K562 (cell line): ENCODE results near the gene DLK1. TPM values are rescaled to one million over a fixed set of nuclear protein-coding genes. Genes with fewer than 3 reads are reported as not detected.

ENCODE experiments used
- ATAC-seq: fragments of 200-7000 bp; cut with Tn5 transposase; 3 replicates; pipeline ENCODE4 v1.9.1; 2020; ENCODE audit warnings: moderate library complexity
- BruUV-seq: library from RNA; stranded (reverse); fragments of 400-500 nt; replicated peaks from 2 replicates; lab custom pipeline; 2021; lab: Mats Ljungman, UMichigan
- CTCF ChIA-PET: fragments of 300-600 bp; formaldehyde crosslinking; extraction: SDS; loops from one replicate; lab custom pipeline; 2021; ENCODE audit warnings: low intra/inter-chr PET ratio; lab: Yijun Ruan, JAX
- POLR2A ChIA-PET: fragments of 300-600, 350-650 bp; sonication (Branson Sonifier 250); formaldehyde crosslinking; extraction: SDS; loops from one replicate; lab custom pipeline; 2021; ENCODE audit warnings: antibody characterized with exemption, inconsistent platforms; lab: Yijun Ruan, JAX
- DNase-seq, 4 experiments: peaks; one replicate each; pipeline versions ENCODE4 v3.0.0 to v3.0.0-alpha.2; 2011 to 2018; ENCODE audit warnings: low spot score in 3 of 4, mixed read lengths in 3 of 4; ENCODE audit errors: extremely low read depth in 1 of 4
- FAIRE-seq: peaks from 2 replicates; lab custom pipeline; 2011; peaks lifted over from hg19 to GRCh38; lab: Jason Lieb, UNC
- H2AFZ ChIP-seq: 2 replicates; pipeline ENCODE4 v1.6.0; 2011; ENCODE audit warnings: low read depth, low read length, control low read depth, inconsistent platforms
- H3K27ac ChIP-seq: fragments of 200-600 bp; 3 replicates; pipeline ENCODE4 v1.8.0; 2011; ENCODE audit warnings: low read depth, mild to moderate bottlenecking, control low read depth, inconsistent platforms, low read length, moderate library complexity, mixed read lengths; ENCODE audit errors: extremely low read depth
- H3K27me3 ChIP-seq, 2 experiments: fragments of 300-600 bp in 1 of 2; 2 replicates in 1 of 2; 3 replicates in 1 of 2; pipeline versions ENCODE4 v1.6.0 to v1.8.0; 2011; ENCODE audit warnings: inconsistent platforms in 2 of 2, low read length in 2 of 2, mild to moderate bottlenecking in 1 of 2, mixed read lengths in 1 of 2, moderate library complexity in 1 of 2; ENCODE audit not compliant: control insufficient read depth in 2 of 2, insufficient read depth in 2 of 2
- H3K36me3 ChIP-seq: fragments of 300-600 bp; 3 replicates; pipeline ENCODE4 v1.8.0; 2011; ENCODE audit warnings: mild to moderate bottlenecking, low read length, inconsistent platforms; ENCODE audit not compliant: control insufficient read depth, insufficient read depth
- H3K4me1 ChIP-seq, 2 experiments: fragments of 200-600 bp in 1 of 2; replicated peaks in 1 of 2; 2 replicates in 1 of 2; 3 replicates in 1 of 2; pipeline versions ENCODE4 v1.5.1 to v1.8.0; 2011; ENCODE audit warnings: inconsistent platforms in 2 of 2, low read length in 2 of 2, mild to moderate bottlenecking in 1 of 2, mixed read lengths in 1 of 2, moderate library complexity in 1 of 2; ENCODE audit not compliant: control insufficient read depth in 2 of 2, insufficient read depth in 2 of 2
- H3K4me2 ChIP-seq: 2 replicates; pipeline ENCODE4 v1.6.1; 2011; ENCODE audit warnings: low read length, control low read depth, inconsistent platforms, mixed read lengths; ENCODE audit not compliant: insufficient read depth
- H3K4me3 ChIP-seq: fragments of 200-600 bp; sonication (generic), shearing (Covaris generic); 2 replicates; pipeline ENCODE4 v1.5.1; 2016; ENCODE audit warnings: control low read depth, inconsistent platforms
- H3K79me2 ChIP-seq: fragments of 200-600 bp; 3 replicates; pipeline ENCODE4 v1.8.0; 2011; ENCODE audit warnings: low read length, inconsistent platforms; ENCODE audit not compliant: control insufficient read depth, insufficient read depth
- H3K9ac ChIP-seq, 2 experiments: 2 replicates each; pipeline versions ENCODE4 v1.6.0 to v1.6.1; 2011; ENCODE audit warnings: low read depth in 2 of 2, low read length in 2 of 2, control low read depth in 1 of 2, inconsistent platforms in 1 of 2, mild to moderate bottlenecking in 1 of 2, mixed read lengths in 1 of 2; ENCODE audit not compliant: insufficient read depth in 1 of 2
- H3K9me1 ChIP-seq: one replicate; pipeline ENCODE4 v1.6.0; 2011; ENCODE audit warnings: inconsistent platforms, mild to moderate bottlenecking, low read length, moderate library complexity; ENCODE audit not compliant: control insufficient read depth, insufficient read depth
- H3K9me3 ChIP-seq: replicated peaks from 2 replicates; pipeline ENCODE4 v1.5.1; 2011; ENCODE audit warnings: low read depth, low read length, inconsistent platforms; ENCODE audit not compliant: control insufficient read depth, insufficient read depth
- H4K20me1 ChIP-seq: replicated peaks from 2 replicates; pipeline ENCODE4 v1.6.1; 2011; ENCODE audit warnings: low read length, inconsistent platforms, mixed read lengths; ENCODE audit not compliant: control insufficient read depth, insufficient read depth
- CEBPB ChIP-seq: fragments of 450-650 bp; IDR thresholded peaks from 2 replicates; pipeline ENCODE4 v1.6.1; 2016; ENCODE audit warnings: missing genetic modification characterization, missing compliant biosample characterization
- FUS ChIP-seq: fragments of 200-400 bp; formaldehyde crosslinking; optimal IDR thresholded peaks from 2 replicates; pipeline ENCODE3; 2017; ENCODE audit warnings: low read depth, low read length
- MECOM ChIP-seq: fragments of 250-450 bp; sonication (Bioruptor Pico); IDR thresholded peaks from 2 replicates; pipeline ENCODE4 v1.8.0; 2022; ENCODE audit warnings: inconsistent platforms
- PPARD ChIP-seq: fragments of 250-450 bp; sonication (Bioruptor Pico); IDR thresholded peaks from 2 replicates; pipeline ENCODE4 v1.8.0; 2022; ENCODE audit warnings: inconsistent platforms, mild to moderate bottlenecking, moderate library complexity
- TCF7 ChIP-seq: sonication (generic); IDR thresholded peaks from 2 replicates; pipeline ENCODE4 v1.6.1; 2016; ENCODE audit warnings: antibody characterized with exemption, borderline replicate concordance
- TSC22D4 ChIP-seq: fragments of 450-650 bp; IDR thresholded peaks from 2 replicates; pipeline ENCODE4 v1.6.1; 2016; ENCODE audit warnings: missing genetic modification characterization, missing biosample characterization, control low read depth
- ZNF165 ChIP-seq: fragments of 250-450 bp; sonication (Bioruptor Pico); IDR thresholded peaks from 2 replicates; pipeline ENCODE4 v1.4.0; 2020; ENCODE audit warnings: borderline replicate concordance
- WGBS: fragments of 100-300 bp; shearing (Covaris generic); methylation state at CpG from one replicate; pipeline ENCODE4 v1.1.6; 2016; ENCODE audit warnings: low coverage, mixed read lengths; ENCODE audit not compliant: insufficient coverage; ENCODE audit errors: missing lambda C conversion rate; 5-methylcytosine and 5-hydroxymethylcytosine counted together
- in situ Hi-C: fragments of 300-500 bp; cut with MboI; formaldehyde crosslinking; loops from 4 replicates; pipeline ENCODE4 v1.15.0; 2018; ENCODE audit warnings: inconsistent platforms, mixed read lengths
- intact Hi-C: fragments of 100-400 bp; cut with micrococcal nuclease; formaldehyde crosslinking; loops from 2 replicates; pipeline ENCODE4 v1.14.2; 2022
- polyA plus RNA-seq, 8 experiments: library from polyadenylated mRNA; depleted of rRNA in 4 of 8; stranded (reverse) in 5 of 8; unstranded in 3 of 8; fragments of >200 nt; fragmentation: Nextera tagmentation in 2 of 8; fragmentation: Illumina TruSeq in 1 of 8; extraction: Ambion mirVana in 2 of 8; extraction: Trizol in 1 of 8; gene quantifications; 2 replicates each; pipeline versions ENCODE4 v1.2.1 to v1.2.3, GENCODE V29; 2011 to 2014; ENCODE audit warnings: inconsistent platforms in 1 of 8, missing spikeins in 1 of 8
- total RNA-seq, 7 experiments: library from RNA; depleted of rRNA in 6 of 7; stranded (reverse); fragments of >200 nt in 6 of 7; fragmentation: Illumina TruSeq in 2 of 7; extraction: Trizol in 2 of 7; gene quantifications; 2 replicates each; pipeline versions ENCODE4 v1.2.1 to v1.2.3, GENCODE V29; 2011 to 2021; ENCODE audit warnings: low replicate concordance in 1 of 7
- TF ChIP-seq, protein P1 (sequence below): fragments of 450-650 bp; IDR thresholded peaks from 2 replicates; pipeline ENCODE4 v1.7.0; 2016; ENCODE audit warnings: borderline replicate concordance

The DLK1 gene
- total and polyA plus RNA-seq, 9 of the 15 experiments (the other 6 are each of a cell fraction or from before 2014, with no cell fraction given) = 4.4 to 97.2 (median 15.3) TPM

DNA sequence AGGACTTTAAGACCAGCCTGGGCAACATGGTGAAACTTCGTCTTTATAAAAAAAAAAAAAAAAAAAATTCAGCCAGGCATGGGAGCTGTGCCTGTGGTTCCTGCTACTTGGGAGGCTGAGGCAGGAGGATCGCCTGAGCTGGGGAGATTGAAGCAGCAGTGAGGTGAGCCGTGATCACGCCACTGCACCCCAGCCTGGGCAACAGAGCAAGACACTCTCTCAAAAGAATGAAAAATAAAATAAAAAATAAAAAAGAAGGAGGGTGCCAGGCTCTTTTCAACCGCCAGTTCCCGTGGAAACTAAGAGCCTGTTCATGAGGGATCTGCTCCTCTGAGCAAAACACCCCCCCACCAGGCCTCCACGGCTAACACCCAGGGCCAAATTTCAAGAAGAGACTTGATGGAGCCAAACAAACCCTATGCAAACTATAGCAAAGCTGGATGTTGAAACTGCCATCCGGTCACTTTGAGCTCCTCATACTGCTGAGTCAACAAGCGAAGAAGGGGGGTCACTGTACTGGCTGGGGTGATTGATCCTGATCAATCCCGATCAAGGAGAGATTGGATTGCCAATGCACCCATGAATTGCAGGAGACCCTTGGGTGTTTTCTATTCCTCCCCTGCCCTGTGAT, 23.4 kb downstream of the DLK1 start:
- BruUV-seq = no TSS peak
- Histone ChIP-seq H3K36me3 (no peaks in the 10 kb centered on the region), H4K20me1 (no peaks in the 10 kb centered on the region), H3K27ac (no peak overlapping the region), H3K9ac (no peak overlapping the region), H2AFZ (no peak overlapping the region), H3K9me3 (peaks cover under 1% of the 10 kb centered on the region; the same call in 1 of the 2 replicates), H3K79me2 (no peaks in the 10 kb centered on the region), H3K27me3 (no peaks in the 10 kb centered on the region), H3K4me3 (no peak overlapping the region), H3K9me1 (no peaks in the 10 kb centered on the region), H3K4me2 (no peak overlapping the region), H3K4me1 (peaks cover 0 to 2% of the 10 kb centered on the region in 2 experiments; a peak in 2 of 5 replicates)
- WGBS = 80% methylated on average over 9 of the region's 10 CpGs
- ChIA-PET POLR2A (no interaction called here), CTCF (no interaction called here)
- in situ Hi-C loops = no loop called here
- FAIRE-seq (no peak), ATAC-seq (no peak), DNase-seq (no peak)
- intact Hi-C loops = no loop called here
- no peak for TF ChIP-seq PPARD (CRISPR knock-in tag)
- TF ChIP-seq FUS = no peak

- POLR2A ChIA-PET = no interaction called here
- in situ Hi-C loops (no loop called here), intact Hi-C loops (no loop called here)
- Histone ChIP-seq H3K9me3 (peaks cover 4% of the 10 kb centered on the region; the same call in 1 of the 2 replicates), H3K27ac (no peak overlapping the region), H3K9me1 (no peaks in the 10 kb centered on the region), H4K20me1 (no peaks in the 10 kb centered on the region), H3K27me3 (no peaks in the 10 kb centered on the region), H3K79me2 (no peaks in the 10 kb centered on the region), H3K4me2 (no peak overlapping the region), H3K9ac (no peak overlapping the region), H3K4me3 (no peak overlapping the region), H3K36me3 (no peaks in the 10 kb centered on the region), H3K4me1 (peaks cover 0 to 7% of the 10 kb centered on the region in 2 experiments; a peak in 2 of 5 replicates), H2AFZ (peak overlapping the region; percentile 45; the same call in 1 of the 2 replicates)
- FAIRE-seq = no peak
- WGBS = 59% methylated on average over 10 of the region's 17 CpGs
- ATAC-seq = no peak
- DNase-seq = no peak
- CTCF ChIA-PET = no interaction called here
- BruUV-seq = no TSS peak
- no peak for TF ChIP-seq TSC22D4 (tag)
- TF ChIP-seq, protein P1, sequence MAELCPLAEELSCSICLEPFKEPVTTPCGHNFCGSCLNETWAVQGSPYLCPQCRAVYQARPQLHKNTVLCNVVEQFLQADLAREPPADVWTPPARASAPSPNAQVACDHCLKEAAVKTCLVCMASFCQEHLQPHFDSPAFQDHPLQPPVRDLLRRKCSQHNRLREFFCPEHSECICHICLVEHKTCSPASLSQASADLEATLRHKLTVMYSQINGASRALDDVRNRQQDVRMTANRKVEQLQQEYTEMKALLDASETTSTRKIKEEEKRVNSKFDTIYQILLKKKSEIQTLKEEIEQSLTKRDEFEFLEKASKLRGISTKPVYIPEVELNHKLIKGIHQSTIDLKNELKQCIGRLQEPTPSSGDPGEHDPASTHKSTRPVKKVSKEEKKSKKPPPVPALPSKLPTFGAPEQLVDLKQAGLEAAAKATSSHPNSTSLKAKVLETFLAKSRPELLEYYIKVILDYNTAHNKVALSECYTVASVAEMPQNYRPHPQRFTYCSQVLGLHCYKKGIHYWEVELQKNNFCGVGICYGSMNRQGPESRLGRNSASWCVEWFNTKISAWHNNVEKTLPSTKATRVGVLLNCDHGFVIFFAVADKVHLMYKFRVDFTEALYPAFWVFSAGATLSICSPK = no peak
- TF ChIP-seq TCF7 = no peak
- no peak for TF ChIP-seq MECOM (CRISPR knock-in tag)
- TF ChIP-seq CEBPB (tag) = peak; percentile 24; the same call in 1 of the 2 replicates
- no peak for TF ChIP-seq ZNF165 (CRISPR knock-in tag)
These were observed 24.3 kb downstream of the DLK1 start for GRCh38 chr14:100750762-100751699.
